Measurements from ENCODE around the gene MEX3B. TPM values are rescaled to one million over a fixed set of nuclear protein-coding genes. Genes with fewer than 3 reads are reported as not detected.
"Not testable (repeated sequence)": the region's sequence is repeated elsewhere in the genome, so short reads cannot be mapped to it uniquely, and the experiment has no call there.

The MEX3B gene
- total RNA-seq, 1 experiment from 2014 or later = 0.92 TPM

- DNase-seq (ENCODE audit: low spot score) = no peak
Observed at GRCh38 chr15:82048811-82049210, 3.0 kb upstream of the MEX3B start.

- DNase-seq (ENCODE audit: low spot score) = peak; percentile 12
Observed at GRCh38 chr15:82047453-82048400, 1.9 kb upstream of the MEX3B start.

- peak; percentile 93 for DNase-seq (ENCODE audit: low spot score)
Observed at GRCh38 chr15:82046666-82047452, 1.0 kb upstream of the MEX3B start.

- DNase-seq (ENCODE audit: low spot score) = peak; percentile 30
Observed at GRCh38 chr15:82045179-82045891, 483 bp downstream of the MEX3B start.

GRCh38 chr15:82044373-82045178 lies 1.2 kb downstream of the MEX3B start:
- no peak for DNase-seq (ENCODE audit: low spot score)

GRCh38 chr15:82043796-82044372 lies 1.9 kb downstream of the MEX3B start:
- no peak for DNase-seq (ENCODE audit: low spot score)

GRCh38 chr15:82043130-82043673 lies 2.6 kb downstream of the MEX3B start:
- DNase-seq (ENCODE audit: low spot score) = no peak

GRCh38 chr15:82040862-82041261 lies 5.0 kb downstream of the MEX3B start:
- DNase-seq (ENCODE audit: low spot score) = peak; percentile 50

GRCh38 chr15:82040390-82040789 lies 5.4 kb downstream of the MEX3B start:
- no peak for DNase-seq (ENCODE audit: low spot score)

GRCh38 chr15:82039871-82040270 lies 5.9 kb downstream of the MEX3B start:
- no peak for DNase-seq (ENCODE audit: low spot score)

GRCh38 chr15:82036461-82036860 lies 9.4 kb downstream of the MEX3B start:
- no peak for DNase-seq (ENCODE audit: low spot score)

GRCh38 chr15:82031871-82032270 lies 13.9 kb downstream of the MEX3B start:
- DNase-seq (ENCODE audit: low spot score) = no peak

GRCh38 chr15:82030176-82030575 lies 15.6 kb downstream of the MEX3B start:
- no peak for DNase-seq (ENCODE audit: low spot score)

- not testable (repeated sequence) for DNase-seq (ENCODE audit: low spot score)
Observed at GRCh38 chr15:82028163-82028562, 17.7 kb downstream of the MEX3B start.

- peak; percentile 18 for DNase-seq (ENCODE audit: low spot score)
Observed at GRCh38 chr15:82021992-82022391, 23.8 kb downstream of the MEX3B start.

- no peak for DNase-seq (ENCODE audit: low spot score)
Observed at GRCh38 chr15:82020625-82021394, 25.0 kb downstream of the MEX3B start.

- no peak for DNase-seq (ENCODE audit: low spot score)
Observed at GRCh38 chr15:82018201-82018600, 27.6 kb downstream of the MEX3B start.

GRCh38 chr15:82017656-82018055 lies 28.2 kb downstream of the MEX3B start:
- DNase-seq (ENCODE audit: low spot score) = no peak

GRCh38 chr15:82014989-82015388 lies 30.8 kb downstream of the MEX3B start:
- DNase-seq (ENCODE audit: low spot score) = no peak

GRCh38 chr15:82012908-82013307 lies 32.9 kb downstream of the MEX3B start:
- DNase-seq (ENCODE audit: low spot score) = no peak
